ENCODE measurements around the gene CALM1.

DNA sequence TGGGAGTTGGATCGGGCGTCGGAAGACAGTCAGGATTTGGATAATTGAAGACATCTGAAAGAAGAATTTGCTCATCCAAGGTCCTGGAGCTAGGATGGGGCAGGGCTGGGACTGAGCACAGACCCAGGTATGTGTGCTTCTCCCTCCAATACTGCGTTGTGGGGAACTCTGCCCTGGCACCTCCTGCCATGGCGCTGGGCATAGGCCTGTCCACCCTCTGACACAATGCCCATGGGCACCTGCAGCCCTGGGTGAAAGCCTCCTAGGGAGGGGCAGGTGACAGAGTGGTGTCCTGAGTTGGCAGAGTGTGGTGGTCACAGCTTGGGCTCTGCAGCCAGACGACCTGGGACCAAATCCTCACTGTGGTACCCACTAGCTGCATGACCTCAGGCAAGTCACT, 53.3 kb downstream of the CALM1 start:
- TF ChIP-seq, protein P1, sequence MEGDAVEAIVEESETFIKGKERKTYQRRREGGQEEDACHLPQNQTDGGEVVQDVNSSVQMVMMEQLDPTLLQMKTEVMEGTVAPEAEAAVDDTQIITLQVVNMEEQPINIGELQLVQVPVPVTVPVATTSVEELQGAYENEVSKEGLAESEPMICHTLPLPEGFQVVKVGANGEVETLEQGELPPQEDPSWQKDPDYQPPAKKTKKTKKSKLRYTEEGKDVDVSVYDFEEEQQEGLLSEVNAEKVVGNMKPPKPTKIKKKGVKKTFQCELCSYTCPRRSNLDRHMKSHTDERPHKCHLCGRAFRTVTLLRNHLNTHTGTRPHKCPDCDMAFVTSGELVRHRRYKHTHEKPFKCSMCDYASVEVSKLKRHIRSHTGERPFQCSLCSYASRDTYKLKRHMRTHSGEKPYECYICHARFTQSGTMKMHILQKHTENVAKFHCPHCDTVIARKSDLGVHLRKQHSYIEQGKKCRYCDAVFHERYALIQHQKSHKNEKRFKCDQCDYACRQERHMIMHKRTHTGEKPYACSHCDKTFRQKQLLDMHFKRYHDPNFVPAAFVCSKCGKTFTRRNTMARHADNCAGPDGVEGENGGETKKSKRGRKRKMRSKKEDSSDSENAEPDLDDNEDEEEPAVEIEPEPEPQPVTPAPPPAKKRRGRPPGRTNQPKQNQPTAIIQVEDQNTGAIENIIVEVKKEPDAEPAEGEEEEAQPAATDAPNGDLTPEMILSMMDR (IDR thresholded peaks at IDR 0.05), result no peak
- TF ChIP-seq POLR2A (IDR thresholded peaks at IDR 0.05), result no peak
